ACC112 (cell line): ENCODE measurements around the gene CTNNBIP1.

Source experiments
- H2AFZ ChIP-seq: fragments of 200-600 bp; sonication (generic); one replicate; pipeline ENCODE4 v1.6.0; 2017; ENCODE audit warnings: antibody characterized with exemption, low read length; ENCODE audit not compliant: unreplicated experiment
- H3K27ac ChIP-seq: fragments of 200-600 bp; sonication (generic); 2 replicates; pipeline ENCODE4 v1.5.1; 2014; ENCODE audit warnings: low read depth, mild to moderate bottlenecking, antibody characterized with exemption, low read length, moderate library complexity
- H3K27me3 ChIP-seq: fragments of 200-600 bp; sonication (generic); 2 replicates; pipeline ENCODE4 v1.6.1; 2014; ENCODE audit warnings: mild to moderate bottlenecking, antibody characterized with exemption, low read length, moderate library complexity, mixed read lengths; ENCODE audit not compliant: insufficient read depth
- H3K36me3 ChIP-seq: fragments of 200-600 bp; sonication (generic); 2 replicates; pipeline ENCODE4 v1.6.1; 2016; ENCODE audit warnings: mild to moderate bottlenecking, antibody characterized with exemption, low read length, moderate library complexity, mixed read lengths; ENCODE audit not compliant: insufficient read depth
- H3K4me1 ChIP-seq: fragments of 200-600 bp; sonication (generic); one replicate; pipeline ENCODE4 v1.6.1; 2016; ENCODE audit warnings: low read length, mixed read lengths; ENCODE audit not compliant: insufficient read depth, unreplicated experiment, control insufficient read depth
- H3K4me3 ChIP-seq: fragments of 200-600 bp; sonication (generic); 2 replicates; pipeline ENCODE4 v1.5.1; 2014; ENCODE audit warnings: mild to moderate bottlenecking, low read depth, low read length
- H3K79me2 ChIP-seq: fragments of 200-600 bp; sonication (generic); one replicate; pipeline ENCODE4 v1.6.0; 2016; ENCODE audit warnings: low read length; ENCODE audit not compliant: control insufficient read depth, unreplicated experiment, insufficient read depth

Gene CTNNBIP1

DNA sequence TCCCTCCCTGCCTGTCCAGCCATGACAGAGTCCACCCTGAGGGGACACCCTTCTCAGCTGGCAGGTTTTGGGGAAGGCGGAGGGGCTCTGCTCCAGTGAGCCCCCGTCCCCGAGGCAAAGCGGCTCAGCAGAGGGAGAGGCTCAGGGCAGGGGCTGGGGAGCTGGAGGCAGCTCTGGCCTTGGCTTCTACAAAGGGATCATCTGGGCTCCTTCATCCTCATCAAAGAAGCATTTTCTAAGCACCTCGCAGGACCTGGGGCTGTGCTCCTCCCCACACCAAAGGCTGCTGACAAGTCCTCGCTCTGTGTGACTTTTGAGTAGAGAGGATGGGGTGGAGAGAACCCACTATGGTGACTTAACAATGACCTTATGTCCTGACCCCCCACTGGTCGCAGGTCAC, 65.3 kb downstream of the CTNNBIP1 start:
- H3K4me1 ChIP-seq: no peaks in the 10 kb centered on the region
- H3K79me2 ChIP-seq: no peaks in the 10 kb centered on the region
- H3K4me3 ChIP-seq: no peak overlapping the region
- H3K27me3 ChIP-seq: no peaks in the 10 kb centered on the region
- H2AFZ ChIP-seq: no peak overlapping the region
- no peaks in the 10 kb centered on the region for H3K36me3 ChIP-seq
- H3K27ac ChIP-seq: no peak overlapping the region

DNA sequence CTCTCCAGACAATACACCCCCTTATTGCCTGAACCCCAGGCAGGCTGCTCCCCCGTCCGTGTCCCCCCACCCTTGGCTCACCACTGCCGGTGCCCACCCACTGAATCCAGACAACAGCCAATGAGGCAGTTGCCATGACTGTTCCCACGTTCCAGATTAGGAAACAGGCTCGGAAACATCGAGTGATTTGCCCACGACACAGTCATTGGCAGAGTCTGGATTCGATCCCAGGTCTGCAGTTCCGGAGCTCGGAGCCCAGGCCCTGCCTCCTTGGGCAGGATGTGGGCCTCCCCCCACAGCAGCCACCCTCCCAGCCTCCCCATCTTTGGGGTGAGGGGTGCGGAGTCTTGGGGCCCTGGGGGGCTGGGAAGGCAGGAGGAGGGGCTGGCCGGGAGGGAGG, 66.0 kb downstream of the CTNNBIP1 start:
- Histone ChIP-seq H3K4me1 (no peaks in the 10 kb centered on the region), H3K4me3 (no peak overlapping the region), H3K79me2 (no peaks in the 10 kb centered on the region), H3K27ac (no peak overlapping the region), H3K27me3 (no peaks in the 10 kb centered on the region), H3K36me3 (no peaks in the 10 kb centered on the region), H2AFZ (no peak overlapping the region)

DNA sequence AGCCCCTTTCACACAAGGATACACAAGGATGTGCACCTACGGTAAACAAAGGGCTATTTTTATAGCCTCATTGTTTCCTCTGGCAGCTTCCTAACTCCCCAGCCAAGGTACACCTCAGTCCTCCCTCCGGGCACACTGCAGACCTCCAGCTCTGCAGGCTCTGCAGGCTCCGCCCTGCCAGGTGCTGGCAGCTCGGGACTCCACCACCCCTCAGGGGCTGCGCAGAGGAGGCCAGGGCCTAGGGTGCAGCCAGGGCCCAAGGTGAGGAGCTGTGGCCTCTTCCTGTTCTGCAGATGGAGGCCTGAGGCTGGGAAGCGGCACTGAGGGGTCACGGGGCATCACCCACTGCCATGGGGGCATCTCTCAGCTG, 66.5 kb downstream of the CTNNBIP1 start:
- H3K79me2 ChIP-seq: no peaks in the 10 kb centered on the region
- no peaks in the 10 kb centered on the region for H3K27me3 ChIP-seq
- H3K27ac ChIP-seq: no peak overlapping the region
- H3K36me3 ChIP-seq: no peaks in the 10 kb centered on the region
- no peak overlapping the region for H2AFZ ChIP-seq
- H3K4me1 ChIP-seq: no peaks in the 10 kb centered on the region
- no peak overlapping the region for H3K4me3 ChIP-seq

DNA sequence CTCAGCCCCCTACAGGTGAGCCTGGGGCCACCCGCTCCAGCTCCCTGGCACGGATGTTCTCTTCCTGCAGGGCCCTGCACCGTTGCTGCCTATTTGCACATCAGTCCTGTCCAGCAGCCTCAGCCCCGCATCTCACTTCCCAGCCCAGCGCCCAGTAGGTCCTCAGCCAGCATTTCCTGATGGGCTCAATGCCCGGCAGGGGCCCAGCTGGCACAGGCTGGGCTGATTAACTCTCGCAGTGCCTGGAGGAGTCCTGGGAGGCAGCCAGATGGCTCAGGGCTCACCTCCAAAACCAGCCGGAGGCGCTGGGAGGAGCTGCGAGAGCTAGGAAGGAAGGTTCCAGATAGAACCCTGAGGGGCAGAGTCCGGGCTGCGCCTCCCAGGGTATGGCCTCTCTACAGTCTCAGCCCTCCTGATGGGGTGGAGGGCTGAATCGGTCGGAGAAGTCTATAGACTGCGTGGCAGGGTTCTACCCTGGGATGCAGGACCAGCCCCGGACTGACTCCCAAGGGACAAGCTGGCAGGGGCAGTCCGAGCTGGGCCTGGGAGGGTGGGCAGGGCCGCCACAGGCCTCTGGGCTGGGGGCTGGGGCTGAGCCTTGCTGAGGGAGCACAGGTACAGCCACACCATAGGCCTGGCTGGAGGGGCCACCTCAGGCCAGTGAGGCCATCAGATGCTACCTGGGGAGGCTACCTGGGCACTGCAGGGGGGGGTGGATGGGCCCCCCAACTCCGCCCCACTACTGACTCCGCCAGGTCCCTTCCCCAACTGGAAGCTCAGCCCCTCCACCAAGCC, 67.1 kb downstream of the CTNNBIP1 start:
- Histone ChIP-seq H2AFZ (no peak overlapping the region), H3K79me2 (no peaks in the 10 kb centered on the region), H3K27ac (no peak overlapping the region), H3K4me1 (no peaks in the 10 kb centered on the region), H3K27me3 (no peaks in the 10 kb centered on the region), H3K36me3 (no peaks in the 10 kb centered on the region), H3K4me3 (no peak overlapping the region)

DNA sequence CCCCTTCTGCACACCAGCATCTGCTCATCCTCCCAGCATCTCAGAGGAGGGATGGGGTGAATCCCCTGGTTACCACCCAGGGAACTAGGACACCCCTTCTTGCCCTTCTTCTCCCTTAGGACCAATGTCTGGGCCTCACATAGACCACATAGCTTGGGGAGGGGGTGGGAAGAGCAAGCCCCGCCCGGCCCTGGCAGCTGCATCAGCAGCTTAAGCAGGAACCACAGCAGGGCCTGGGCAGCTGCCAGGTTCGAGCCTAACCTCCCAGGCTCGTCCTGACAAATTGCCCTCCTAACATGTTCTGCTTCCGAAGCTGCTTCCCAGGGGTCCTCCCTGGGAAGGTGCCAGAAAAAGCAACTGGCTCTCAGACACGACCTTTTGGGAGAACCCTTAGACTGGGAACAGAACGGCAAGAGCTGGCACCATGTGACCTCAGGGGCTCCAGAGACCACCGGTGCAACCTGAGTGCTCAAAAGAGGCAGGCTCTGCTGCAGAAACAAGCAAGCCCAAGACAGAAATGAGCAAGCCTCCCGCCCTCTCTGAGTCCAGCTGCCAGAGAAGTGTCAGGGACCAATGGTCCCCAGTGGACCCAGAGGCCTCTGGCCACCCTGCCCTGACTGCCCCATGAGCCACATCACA, 67.9 kb downstream of the CTNNBIP1 start:
- Histone ChIP-seq H3K79me2 (no peaks in the 10 kb centered on the region), H2AFZ (no peak overlapping the region), H3K27me3 (no peaks in the 10 kb centered on the region), H3K4me3 (no peak overlapping the region), H3K36me3 (no peaks in the 10 kb centered on the region), H3K4me1 (no peaks in the 10 kb centered on the region), H3K27ac (no peak overlapping the region)

DNA sequence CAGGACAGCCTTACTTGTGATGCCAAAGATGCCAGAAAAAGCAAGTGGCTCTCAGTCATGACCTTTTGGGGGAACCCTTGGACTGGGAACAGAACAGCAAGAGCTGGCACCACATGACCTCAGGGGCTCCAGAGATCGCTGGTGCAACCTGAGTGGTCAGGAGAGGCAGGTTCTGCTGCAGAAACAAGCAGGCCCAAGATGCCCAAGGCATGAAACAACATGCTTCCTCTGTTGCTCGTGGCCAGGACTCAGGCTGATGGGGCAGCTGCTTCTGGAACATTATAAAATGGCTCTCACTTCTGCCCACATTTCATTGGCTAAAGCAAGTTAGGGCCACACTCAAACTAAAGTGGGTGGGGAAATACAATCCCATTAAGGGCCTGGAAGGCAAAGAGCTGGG, 68.6 kb downstream of the CTNNBIP1 start:
- no peaks in the 10 kb centered on the region for H3K4me1 ChIP-seq
- no peak overlapping the region for H3K4me3 ChIP-seq
- no peaks in the 10 kb centered on the region for H3K79me2 ChIP-seq
- no peaks in the 10 kb centered on the region for H3K27me3 ChIP-seq
- no peaks in the 10 kb centered on the region for H3K36me3 ChIP-seq
- no peak overlapping the region for H2AFZ ChIP-seq
- no peak overlapping the region for H3K27ac ChIP-seq

DNA sequence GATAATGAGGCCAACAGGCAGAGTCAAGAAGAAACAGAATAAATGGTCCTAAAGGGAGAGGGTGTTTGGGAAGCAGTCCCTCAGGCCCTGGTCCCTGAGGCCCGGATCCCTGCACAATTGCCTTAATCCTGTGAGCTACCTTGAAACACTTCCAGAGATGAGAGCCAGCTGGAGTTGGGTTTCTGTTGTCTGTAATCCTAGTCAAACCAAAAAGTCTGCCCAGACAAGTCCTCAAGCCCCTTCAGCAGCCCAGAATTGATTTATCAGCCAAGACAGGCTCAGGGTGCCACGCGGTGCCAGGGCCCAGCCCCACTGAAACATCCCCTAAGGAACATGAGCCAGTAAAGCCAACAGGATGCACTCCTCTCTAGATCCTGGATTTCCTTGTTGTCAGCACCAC, 69.9 kb downstream of the CTNNBIP1 start:
- H3K36me3 ChIP-seq: no peaks in the 10 kb centered on the region
- no peak overlapping the region for H2AFZ ChIP-seq
- H3K4me3 ChIP-seq: no peak overlapping the region
- H3K27ac ChIP-seq: no peak overlapping the region
- peaks cover 12% of the 10 kb centered on the region for H3K4me1 ChIP-seq
- no peaks in the 10 kb centered on the region for H3K79me2 ChIP-seq
- H3K27me3 ChIP-seq: no peaks in the 10 kb centered on the region

DNA sequence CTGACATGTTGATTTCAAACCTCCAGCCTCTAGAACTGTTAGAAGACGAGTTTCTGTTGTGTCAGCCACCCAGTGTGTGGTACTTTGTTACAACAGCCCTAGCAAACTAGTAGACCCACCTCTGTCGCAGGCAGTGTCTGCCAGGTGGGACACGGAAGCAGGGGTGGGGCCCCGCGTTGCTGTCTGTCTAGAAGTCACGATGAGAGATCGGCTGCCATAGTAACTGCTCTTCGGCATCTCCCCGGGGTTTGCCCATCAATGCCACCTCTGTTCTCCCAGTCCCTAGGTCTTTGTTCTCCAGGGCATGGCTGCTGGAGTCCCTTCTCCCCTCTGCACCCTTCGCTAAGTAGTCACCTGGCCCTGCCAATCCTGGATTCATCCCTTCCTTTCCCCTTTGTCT, 71.1 kb downstream of the CTNNBIP1 start:
- no peak overlapping the region for H2AFZ ChIP-seq
- H3K4me3 ChIP-seq: no peak overlapping the region
- H3K4me1 ChIP-seq: peaks cover 12% of the 10 kb centered on the region
- no peak overlapping the region for H3K27ac ChIP-seq
- H3K79me2 ChIP-seq: no peaks in the 10 kb centered on the region
- H3K27me3 ChIP-seq: no peaks in the 10 kb centered on the region
- no peaks in the 10 kb centered on the region for H3K36me3 ChIP-seq

DNA sequence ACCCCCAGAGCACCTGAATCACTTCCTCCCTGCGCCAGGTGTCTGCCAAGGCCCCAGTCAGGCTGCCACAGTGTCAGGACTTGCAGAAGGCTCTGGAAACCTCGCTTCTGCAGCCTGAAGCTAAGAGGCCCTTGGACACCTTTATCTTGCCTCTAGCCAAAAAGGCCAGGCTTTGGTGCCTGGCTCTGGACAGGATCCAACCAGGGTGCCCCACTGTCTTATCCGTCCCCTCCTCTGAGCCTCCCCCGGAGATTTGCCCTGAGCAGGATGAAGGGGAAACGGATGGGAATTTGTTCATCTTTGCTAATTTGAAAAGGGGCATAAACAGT, 73.5 kb downstream of the CTNNBIP1 start:
- Histone ChIP-seq H3K4me3 (no peak overlapping the region), H3K4me1 (peaks cover 12% of the 10 kb centered on the region), H2AFZ (no peak overlapping the region), H3K27me3 (no peaks in the 10 kb centered on the region), H3K27ac (no peak overlapping the region), H3K79me2 (no peaks in the 10 kb centered on the region), H3K36me3 (no peaks in the 10 kb centered on the region)

DNA sequence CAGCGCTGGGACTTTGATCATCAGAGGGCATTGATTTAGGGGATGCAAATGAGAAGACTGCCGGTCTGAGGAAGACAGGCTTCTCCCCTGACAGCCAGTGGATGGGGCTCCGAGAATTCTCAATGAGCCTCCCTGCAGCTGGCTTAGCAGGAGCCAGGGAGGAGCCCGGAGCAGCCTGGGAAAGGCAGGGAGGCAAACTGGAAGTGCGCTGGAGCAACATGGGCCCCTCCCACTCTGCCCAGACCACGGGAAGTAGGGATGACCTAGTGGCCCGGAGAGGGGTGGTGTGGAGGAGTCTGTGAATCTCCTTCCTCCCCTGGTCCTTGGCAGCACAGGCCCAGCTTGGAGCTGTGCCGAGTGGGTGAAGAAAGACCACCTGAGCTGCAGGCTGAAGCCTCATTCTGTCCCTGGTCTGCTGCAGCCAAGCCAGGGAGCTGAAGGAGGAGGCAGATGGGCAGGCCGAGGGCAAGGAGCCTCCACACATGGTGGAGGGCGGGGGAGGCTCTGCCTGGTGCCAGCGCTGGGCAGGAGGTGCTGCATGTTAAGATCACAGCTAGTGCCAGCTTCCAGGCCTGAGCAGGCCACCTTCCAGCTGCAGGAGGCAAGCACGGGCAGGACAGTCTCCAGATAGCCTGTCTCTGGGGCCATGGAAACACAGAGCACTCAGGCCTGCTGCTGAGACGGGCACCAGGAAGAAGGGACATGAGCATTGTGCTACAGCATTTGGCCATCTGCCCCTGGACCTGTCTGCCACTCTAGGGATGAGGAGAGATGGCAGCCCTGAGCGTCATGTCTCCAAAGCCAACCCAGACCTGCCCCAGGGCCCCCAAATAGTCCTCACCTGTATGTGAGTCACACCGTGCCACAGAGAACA, 74.1 kb downstream of the CTNNBIP1 start:
- Histone ChIP-seq H3K36me3 (no peaks in the 10 kb centered on the region), H2AFZ (peak overlapping the region; percentile 40), H3K4me1 (peaks cover 12% of the 10 kb centered on the region), H3K4me3 (no peak overlapping the region), H3K27me3 (no peaks in the 10 kb centered on the region), H3K79me2 (no peaks in the 10 kb centered on the region), H3K27ac (no peak overlapping the region)

DNA sequence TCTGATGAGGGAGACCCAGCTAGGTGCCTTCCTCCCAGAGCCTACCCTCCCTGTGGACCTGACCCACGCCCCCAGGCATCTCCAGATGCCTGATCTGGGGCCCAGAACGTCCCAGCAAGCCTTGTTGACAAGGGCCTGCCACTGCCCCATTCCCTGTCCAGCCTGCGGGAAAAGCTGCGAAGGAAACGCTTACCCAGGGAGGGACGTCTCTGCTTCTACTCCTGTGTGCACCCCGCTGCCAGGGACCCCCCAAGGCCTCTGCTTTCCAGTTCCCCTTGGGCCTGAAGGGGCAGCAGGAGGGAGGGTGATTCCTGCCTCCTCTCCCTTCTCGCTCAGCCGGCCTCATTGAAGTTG, 74.7 kb downstream of the CTNNBIP1 start:
- Histone ChIP-seq H3K4me1 (peaks cover 12% of the 10 kb centered on the region), H3K36me3 (no peaks in the 10 kb centered on the region), H3K27ac (no peak overlapping the region), H3K4me3 (no peak overlapping the region), H3K27me3 (no peaks in the 10 kb centered on the region), H2AFZ (no peak overlapping the region), H3K79me2 (no peaks in the 10 kb centered on the region)
